ENCODE results near the gene PITPNM3.

GRCh38 chr17:6545291-6545690 is 11.1 kb downstream of the PITPNM3 start:
- TF ChIP-seq POLR2AphosphoS5 (IDR thresholded peaks at IDR 0.05; ENCODE audit: low read depth, low read length) = no peak
- no peak for TF ChIP-seq POLR2A (IDR thresholded peaks at IDR 0.05; ENCODE audit: low read depth, low read length)
